Measurements from ENCODE around the gene AOAH.

The AOAH gene

GRCh38 chr7:36567699-36568451, 156.4 kb downstream of the AOAH start:
- no peak for TF ChIP-seq CEBPB (IDR thresholded peaks at IDR 0.05)
- TF ChIP-seq TEAD4 (IDR thresholded peaks at IDR 0.05), result no peak
- no peak for TF ChIP-seq CREB1 (IDR thresholded peaks at IDR 0.05; ENCODE audit: low read depth)
- no peak for TF ChIP-seq FOXM1 (IDR thresholded peaks at IDR 0.05; ENCODE audit: borderline replicate concordance, low read depth)

GRCh38 chr7:36565792-36566356, 158.4 kb downstream of the AOAH start:
- no peak for TF ChIP-seq YY1 (IDR thresholded peaks at IDR 0.05; ENCODE audit: low read depth)
- no peak for TF ChIP-seq RAD21 (IDR thresholded peaks at IDR 0.05; ENCODE audit: low read depth)
- TF ChIP-seq EP300 (IDR thresholded peaks at IDR 0.05; ENCODE audit: borderline replicate concordance), result no peak
- TF ChIP-seq MAX (IDR thresholded peaks at IDR 0.05), result no peak
- no peak for TF ChIP-seq EGR1 (IDR thresholded peaks at IDR 0.05)
- no peak for TF ChIP-seq TEAD4 (IDR thresholded peaks at IDR 0.05)
- no peak; the same call in 1 of the 2 replicates for TF ChIP-seq CEBPB (IDR thresholded peaks at IDR 0.05)
- no peak for TF ChIP-seq TCF12 (IDR thresholded peaks at IDR 0.05; ENCODE audit: low read depth)
- no peak for TF ChIP-seq FOXM1 (IDR thresholded peaks at IDR 0.05; ENCODE audit: borderline replicate concordance, low read depth)
- no peak for TF ChIP-seq CREB1 (IDR thresholded peaks at IDR 0.05; ENCODE audit: low read depth)
- TF ChIP-seq TAF1 (IDR thresholded peaks at IDR 0.05; ENCODE audit: low read depth), result no peak
- no peak for TF ChIP-seq ZBTB7A (IDR thresholded peaks at IDR 0.05; ENCODE audit: low read depth)
- TF ChIP-seq REST (IDR thresholded peaks at IDR 0.05; ENCODE audit: low read depth), result no peak
- no peak for TF ChIP-seq USF1 (IDR thresholded peaks at IDR 0.05)
- no peak for TF ChIP-seq NFIC (IDR thresholded peaks at IDR 0.05)

- no peak for TF ChIP-seq USF1 (IDR thresholded peaks at IDR 0.05)
- TF ChIP-seq EGR1 (IDR thresholded peaks at IDR 0.05), result no peak
- TF ChIP-seq EP300 (IDR thresholded peaks at IDR 0.05; ENCODE audit: borderline replicate concordance), result no peak
- no peak for TF ChIP-seq TEAD4 (IDR thresholded peaks at IDR 0.05)
- no peak for TF ChIP-seq NFIC (IDR thresholded peaks at IDR 0.05)
- TF ChIP-seq TAF1 (IDR thresholded peaks at IDR 0.05; ENCODE audit: low read depth), result no peak
- TF ChIP-seq YY1 (IDR thresholded peaks at IDR 0.05; ENCODE audit: low read depth), result no peak
- no peak for TF ChIP-seq MAX (IDR thresholded peaks at IDR 0.05)
- TF ChIP-seq REST (IDR thresholded peaks at IDR 0.05; ENCODE audit: low read depth), result no peak
Observed at GRCh38 chr7:36564489-36564888, 159.8 kb downstream of the AOAH start.

- TF ChIP-seq YY1 (IDR thresholded peaks at IDR 0.05; ENCODE audit: low read depth) (no peak), RAD21 (IDR thresholded peaks at IDR 0.05; ENCODE audit: low read depth) (no peak), EP300 (IDR thresholded peaks at IDR 0.05; ENCODE audit: borderline replicate concordance) (no peak), NFIC (IDR thresholded peaks at IDR 0.05) (no peak), ZBTB7A (IDR thresholded peaks at IDR 0.05; ENCODE audit: low read depth) (no peak), MAX (IDR thresholded peaks at IDR 0.05) (no peak), REST (IDR thresholded peaks at IDR 0.05; ENCODE audit: low read depth) (no peak), FOXM1 (IDR thresholded peaks at IDR 0.05; ENCODE audit: borderline replicate concordance, low read depth) (no peak), TEAD4 (IDR thresholded peaks at IDR 0.05) (no peak), CEBPB (IDR thresholded peaks at IDR 0.05) (no peak), CREB1 (IDR thresholded peaks at IDR 0.05; ENCODE audit: low read depth) (no peak), EGR1 (IDR thresholded peaks at IDR 0.05) (no peak), USF1 (IDR thresholded peaks at IDR 0.05) (no peak), TAF1 (IDR thresholded peaks at IDR 0.05; ENCODE audit: low read depth) (no peak), TCF12 (IDR thresholded peaks at IDR 0.05; ENCODE audit: low read depth) (no peak)
Observed at GRCh38 chr7:36563706-36564327, 160.5 kb downstream of the AOAH start.

Measured in Ishikawa (cell line).